ENCODE data around the gene CCRL2. TPM values are rescaled to one million over a fixed set of nuclear protein-coding genes. Genes with fewer than 3 reads are reported as not detected.

Gene CCRL2
- total and polyA plus RNA-seq, 2 donors (not counting 1 experiment from before 2014, with no cell fraction given), result 0.33 to 3.7 TPM

- Histone ChIP-seq H4K20me1 (ENCODE audit: control insufficient read depth, extremely low read depth, insufficient read depth, low read length) (no peaks in the 10 kb centered on the region), H3K4me1 (ENCODE audit: control insufficient read depth, extremely low read depth, insufficient read depth, low read length) (no peaks in the 10 kb centered on the region), H3K9ac (ENCODE audit: insufficient read depth, low read length) (no peak overlapping the region), H3K9me3 (ENCODE audit: control insufficient read depth, insufficient read depth, low read depth, low read length) (no peaks in the 10 kb centered on the region), H2AFZ (ENCODE audit: low read length) (no peak overlapping the region), H3K4me2 (ENCODE audit: extremely low read depth, insufficient read depth, low read length) (no peak overlapping the region), H3K4me3 (replicated peaks in 1 of 4; ENCODE audit: control extremely low read depth in 1 of 4, insufficient read depth in 1 of 4, low read depth in 3 of 4, low read length in 4 of 4) (no peak overlapping the region), H3K27me3 (ENCODE audit: control insufficient read depth, insufficient read depth, low read length) (peaks cover 5% of the 10 kb centered on the region), H3K36me3 (ENCODE audit: control insufficient read depth, insufficient read depth, low read length) (no peaks in the 10 kb centered on the region), H3K27ac (ENCODE audit: insufficient read depth, low read length) (no peak overlapping the region), H3K79me2 (ENCODE audit: control insufficient read depth, insufficient read depth, low read length) (no peaks in the 10 kb centered on the region)
- TF ChIP-seq EZH2 (IDR thresholded peaks at IDR 0.05; ENCODE audit: low read length, missing control alignments), result no peak
- TF ChIP-seq CTCF (conservative IDR thresholded peaks at IDR 0.05 in 1 of 2, IDR thresholded peaks at IDR 0.05 in 1 of 2; ENCODE audit: low read depth in 1 of 2, low read length in 2 of 2), result no peak
- DNase-seq (ENCODE audit: low read depth in 2 of 2), result no peak
Observed at GRCh38 chr3:46360907-46361306, 46.2 kb upstream of the CCRL2 start.

- Histone ChIP-seq H3K27ac (ENCODE audit: insufficient read depth, low read length) (no peak overlapping the region), H3K4me3 (replicated peaks in 1 of 4; ENCODE audit: control extremely low read depth in 1 of 4, insufficient read depth in 1 of 4, low read depth in 3 of 4, low read length in 4 of 4) (no peak overlapping the region), H3K4me2 (ENCODE audit: extremely low read depth, insufficient read depth, low read length) (no peak overlapping the region), H3K9me3 (ENCODE audit: control insufficient read depth, insufficient read depth, low read depth, low read length) (no peaks in the 10 kb centered on the region), H3K4me1 (ENCODE audit: control insufficient read depth, extremely low read depth, insufficient read depth, low read length) (no peaks in the 10 kb centered on the region), H4K20me1 (ENCODE audit: control insufficient read depth, extremely low read depth, insufficient read depth, low read length) (no peaks in the 10 kb centered on the region), H3K36me3 (ENCODE audit: control insufficient read depth, insufficient read depth, low read length) (no peaks in the 10 kb centered on the region), H3K79me2 (ENCODE audit: control insufficient read depth, insufficient read depth, low read length) (no peaks in the 10 kb centered on the region), H3K9ac (ENCODE audit: insufficient read depth, low read length) (no peak overlapping the region), H2AFZ (ENCODE audit: low read length) (no peak overlapping the region), H3K27me3 (ENCODE audit: control insufficient read depth, insufficient read depth, low read length) (peaks cover 6% of the 10 kb centered on the region)
- TF ChIP-seq CTCF (conservative IDR thresholded peaks at IDR 0.05 in 1 of 2, IDR thresholded peaks at IDR 0.05 in 1 of 2; ENCODE audit: low read depth in 1 of 2, low read length in 2 of 2), result no peak
- no peak for TF ChIP-seq EZH2 (IDR thresholded peaks at IDR 0.05; ENCODE audit: low read length, missing control alignments)
- DNase-seq (ENCODE audit: low read depth in 2 of 2), result no peak
Observed at GRCh38 chr3:46361408-46362283, 45.4 kb upstream of the CCRL2 start.

GRCh38 chr3:46365041-46365440, 42.0 kb upstream of the CCRL2 start:
- Histone ChIP-seq H3K79me2 (ENCODE audit: control insufficient read depth, insufficient read depth, low read length) (no peaks in the 10 kb centered on the region), H3K36me3 (ENCODE audit: control insufficient read depth, insufficient read depth, low read length) (no peaks in the 10 kb centered on the region), H3K27me3 (ENCODE audit: control insufficient read depth, insufficient read depth, low read length) (peaks cover 4% of the 10 kb centered on the region), H2AFZ (ENCODE audit: low read length) (no peak overlapping the region), H3K9ac (ENCODE audit: insufficient read depth, low read length) (no peak overlapping the region), H3K4me3 (replicated peaks in 1 of 4; ENCODE audit: control extremely low read depth in 1 of 4, insufficient read depth in 1 of 4, low read depth in 3 of 4, low read length in 4 of 4) (no peak overlapping the region), H4K20me1 (ENCODE audit: control insufficient read depth, extremely low read depth, insufficient read depth, low read length) (no peaks in the 10 kb centered on the region), H3K9me3 (ENCODE audit: control insufficient read depth, insufficient read depth, low read depth, low read length) (no peaks in the 10 kb centered on the region), H3K4me1 (ENCODE audit: control insufficient read depth, extremely low read depth, insufficient read depth, low read length) (no peaks in the 10 kb centered on the region), H3K4me2 (ENCODE audit: extremely low read depth, insufficient read depth, low read length) (no peak overlapping the region), H3K27ac (ENCODE audit: insufficient read depth, low read length) (no peak overlapping the region)
- DNase-seq (ENCODE audit: low read depth in 2 of 2), result no peak
- no peak for TF ChIP-seq CTCF (conservative IDR thresholded peaks at IDR 0.05 in 1 of 2, IDR thresholded peaks at IDR 0.05 in 1 of 2; ENCODE audit: low read depth in 1 of 2, low read length in 2 of 2)
- no peak for TF ChIP-seq EZH2 (IDR thresholded peaks at IDR 0.05; ENCODE audit: low read length, missing control alignments)
